H1 (cell line): ENCODE measurements around the gene TRIM49. TPM values are rescaled to one million over a fixed set of nuclear protein-coding genes. Genes with fewer than 3 reads are reported as not detected.
"Not testable (repeated sequence)": the region's sequence is repeated elsewhere in the genome, so short reads cannot be mapped to it uniquely, and the experiment has no call there.

Source experiments
- CTCF ChIA-PET: fragments of 300-600 bp; sonication (Branson Sonifier 250); formaldehyde crosslinking; loops from one replicate; lab custom pipeline; 2021; ENCODE audit not compliant: partially characterized antibody; lab: Charles Lee
- POLR2A ChIA-PET: fragments of 300-600 bp; sonication (Branson Sonifier 250); formaldehyde crosslinking; loops from one replicate; lab custom pipeline; 2021; ENCODE audit warnings: inconsistent platforms; ENCODE audit not compliant: partially characterized antibody; lab: Charles Lee
- DNase-seq, 2 experiments: peaks; one replicate each; pipeline versions ENCODE4 v3.0.0 to v3.0.0-alpha.2; 2010 to 2022; ENCODE audit warnings: low spot score in 2 of 2, low read depth in 1 of 2, mixed read lengths in 1 of 2
- FAIRE-seq: peaks from 2 replicates; lab custom pipeline; 2011; peaks lifted over from hg19 to GRCh38; lab: Jason Lieb, UNC
- H2AFZ ChIP-seq: 2 replicates; pipeline ENCODE4 v1.8.1; 2012; ENCODE audit warnings: low read length, inconsistent platforms
- H2AK5ac ChIP-seq: 2 replicates; pipeline ENCODE4 v1.6.1; 2013; ENCODE audit warnings: low read depth, low read length
- H2BK120ac ChIP-seq: replicated peaks from 2 replicates; pipeline ENCODE3; 2013; ENCODE audit warnings: low read depth, low read length, inconsistent platforms
- H2BK12ac ChIP-seq: 2 replicates; pipeline ENCODE4 v1.6.1; 2013; ENCODE audit warnings: low read depth, low read length
- H2BK15ac ChIP-seq: 2 replicates; pipeline ENCODE4 v1.6.1; 2013; ENCODE audit warnings: low read length
- H2BK20ac ChIP-seq: 2 replicates; pipeline ENCODE4 v1.6.1; 2013; ENCODE audit warnings: low read length
- H2BK5ac ChIP-seq: 2 replicates; pipeline ENCODE4 v1.6.1; 2013; ENCODE audit warnings: low read depth, low read length
- H3K14ac ChIP-seq: 2 replicates; pipeline ENCODE4 v1.6.1; 2013; ENCODE audit warnings: inconsistent platforms; ENCODE audit not compliant: insufficient read length
- H3K18ac ChIP-seq: 2 replicates; pipeline ENCODE4 v1.6.1; 2013; ENCODE audit warnings: low read length; ENCODE audit errors: extremely low read depth
- H3K23ac ChIP-seq: 2 replicates; pipeline ENCODE4 v1.6.1; 2013; ENCODE audit warnings: inconsistent platforms; ENCODE audit not compliant: insufficient read length
- H3K23me2 ChIP-seq: 2 replicates; pipeline ENCODE4 v1.6.1; 2013; ENCODE audit warnings: low read depth, low read length
- H3K27ac ChIP-seq: 2 replicates; pipeline ENCODE4 v1.6.1; 2011; ENCODE audit warnings: low read depth, low read length, inconsistent platforms
- H3K27me3 ChIP-seq, 4 experiments: replicated peaks in 1 of 4; 1 replicate in 1 of 4; 2 replicates in 3 of 4; pipeline versions ENCODE4 v1.6.1 to v1.8.1; 2011 to 2013; ENCODE audit warnings: low read length in 3 of 4, mild to moderate bottlenecking in 3 of 4, inconsistent platforms in 2 of 4, mixed read lengths in 2 of 4, moderate library complexity in 1 of 4; ENCODE audit not compliant: control insufficient read depth in 3 of 4, insufficient read depth in 3 of 4; ENCODE audit errors: extremely low read depth in 1 of 4
- H3K36me3 ChIP-seq, 4 experiments: 2 replicates each; pipeline versions ENCODE4 v1.6.1 to v1.8.1; 2011 to 2013; ENCODE audit warnings: mild to moderate bottlenecking in 4 of 4, low read length in 3 of 4, moderate library complexity in 2 of 4, control low read depth in 1 of 4, inconsistent platforms in 1 of 4; ENCODE audit not compliant: insufficient read depth in 4 of 4, control insufficient read depth in 2 of 4
- H3K4ac ChIP-seq: replicated peaks from 2 replicates; pipeline ENCODE3; 2013; ENCODE audit warnings: low read length, low read depth, mixed read lengths, inconsistent platforms; ENCODE audit not compliant: insufficient read length
- H3K4me1 ChIP-seq, 4 experiments: replicated peaks in 1 of 4; 1 replicate in 1 of 4; 2 replicates in 3 of 4; pipeline versions ENCODE4 v1.6.1 to v1.8.1; 2011 to 2013; ENCODE audit warnings: low read length in 3 of 4, inconsistent platforms in 2 of 4, mixed read lengths in 1 of 4; ENCODE audit not compliant: insufficient read depth in 4 of 4, control insufficient read depth in 3 of 4
- H3K4me2 ChIP-seq, 2 experiments: 2 replicates each; pipeline versions ENCODE4 v1.6.1 to v1.8.1; 2011 to 2013; ENCODE audit warnings: low read depth in 2 of 2, low read length in 2 of 2, control low read depth in 1 of 2, inconsistent platforms in 1 of 2, mild to moderate bottlenecking in 1 of 2; ENCODE audit not compliant: insufficient read depth in 1 of 2
- H3K4me3 ChIP-seq, 4 experiments: fragments of 200-600, 300-600 bp in 1 of 4; sonication (generic), shearing (Covaris generic), sonication (Bioruptor Twin) in 1 of 4; 2 replicates each; pipeline versions ENCODE4 v1.5.1 to v1.8.1; 2011 to 2016; ENCODE audit warnings: low read length in 4 of 4, low read depth in 3 of 4, control low read depth in 2 of 4, inconsistent platforms in 2 of 4, mild to moderate bottlenecking in 2 of 4, mixed read lengths in 1 of 4, moderate library complexity in 1 of 4; ENCODE audit not compliant: insufficient read depth in 2 of 4; ENCODE audit errors: extremely low read depth in 1 of 4
- H3K56ac ChIP-seq: replicated peaks from 2 replicates; pipeline ENCODE3; 2013; ENCODE audit warnings: low read depth, mild to moderate bottlenecking, mixed read lengths, low read length, inconsistent platforms; ENCODE audit not compliant: insufficient read length
- H3K79me1 ChIP-seq: 2 replicates; pipeline ENCODE4 v1.6.1; 2013; ENCODE audit warnings: low read depth, low read length, control low read depth
- H3K79me2 ChIP-seq, 2 experiments: 2 replicates each; pipeline versions ENCODE4 v1.6.1 to v1.8.1; 2012 to 2013; ENCODE audit warnings: low read length in 2 of 2, mild to moderate bottlenecking in 2 of 2, inconsistent platforms in 1 of 2; ENCODE audit not compliant: insufficient read depth in 2 of 2, control insufficient read depth in 1 of 2
- H3K9ac ChIP-seq, 4 experiments: replicated peaks in 1 of 4; 1 replicate in 1 of 4; 2 replicates in 3 of 4; pipeline versions ENCODE4 v1.6.1 to v1.8.1; 2011 to 2013; ENCODE audit warnings: low read depth in 3 of 4, low read length in 3 of 4, control low read depth in 2 of 4, mild to moderate bottlenecking in 2 of 4, moderate library complexity in 2 of 4, inconsistent platforms in 1 of 4; ENCODE audit errors: extremely low read depth in 1 of 4
- H3K9me3 ChIP-seq, 2 experiments: 2 replicates each; pipeline versions ENCODE4 v1.6.1 to v1.8.1; 2012 to 2013; ENCODE audit warnings: mild to moderate bottlenecking in 2 of 2, moderate library complexity in 2 of 2, control low read depth in 1 of 2, inconsistent platforms in 1 of 2, low read depth in 1 of 2, low read length in 1 of 2, mixed read lengths in 1 of 2; ENCODE audit not compliant: insufficient read depth in 2 of 2
- H4K20me1 ChIP-seq, 2 experiments: replicated peaks in 1 of 2; 2 replicates each; pipeline versions ENCODE3 to v1.8.1; 2011 to 2013; ENCODE audit warnings: inconsistent platforms in 2 of 2, low read length in 2 of 2, mild to moderate bottlenecking in 1 of 2; ENCODE audit not compliant: insufficient read depth in 2 of 2, control insufficient read depth in 1 of 2
- H4K5ac ChIP-seq: 2 replicates; pipeline ENCODE4 v1.6.1; 2013; ENCODE audit warnings: low read length, low read depth, mixed read lengths, inconsistent platforms; ENCODE audit not compliant: insufficient read length
- H4K8ac ChIP-seq: 2 replicates; pipeline ENCODE4 v1.8.0; 2013; ENCODE audit warnings: mild to moderate bottlenecking, moderate library complexity, low read length, inconsistent platforms; ENCODE audit not compliant: insufficient read depth; ENCODE audit errors: extremely low read depth
- H4K91ac ChIP-seq: replicated peaks from 2 replicates; pipeline ENCODE3; 2013; ENCODE audit warnings: low read length, mixed read lengths, inconsistent platforms; ENCODE audit not compliant: insufficient read length
- WGBS, 2 experiments: shearing (Covaris generic) in 1 of 2; methylation state at CpG; one replicate each; pipeline versions ENCODE4 v1.1.6 to v1.1.7; 2013 to 2015; ENCODE audit warnings: low lambda C conversion rate in 2 of 2, mixed read lengths in 2 of 2, inconsistent platforms in 1 of 2, low coverage in 1 of 2, missing lambda C conversion rate in 1 of 2; ENCODE audit not compliant: insufficient replicate concordance in 2 of 2, insufficient coverage in 1 of 2, insufficient read length in 1 of 2; ENCODE audit errors: extremely low coverage in 1 of 2, missing lambda C conversion rate in 1 of 2; 5-methylcytosine and 5-hydroxymethylcytosine counted together
- polyA plus RNA-seq, 7 experiments: library from polyadenylated mRNA; depleted of rRNA in 3 of 7; stranded (reverse) in 5 of 7; unstranded in 2 of 7; fragments of >200 nt in 5 of 7; fragments of 200-250 nt in 2 of 7; gene quantifications; 1 replicate in 5 of 7; 2 replicates in 1 of 7; 4 replicates in 1 of 7; pipeline versions ENCODE4 v1.2.1 to v1.2.3, GENCODE V29; 2011 to 2013; ENCODE audit warnings: missing spikeins in 2 of 7, mixed read lengths in 2 of 7
- total RNA-seq: library from RNA; stranded (reverse); fragmentation: NEBNext Ultra II Directional; extraction: Animal tissue kit (Norgen Biotek cat#: 25700); gene quantifications from 2 replicates; pipeline ENCODE4 v1.2.1, GENCODE V29; 2021

TRIM49 gene
- total and polyA plus RNA-seq, 2 of the 8 experiments (the other 6 are each of a cell fraction or from before 2014, with no cell fraction given), result not detected

DNA sequence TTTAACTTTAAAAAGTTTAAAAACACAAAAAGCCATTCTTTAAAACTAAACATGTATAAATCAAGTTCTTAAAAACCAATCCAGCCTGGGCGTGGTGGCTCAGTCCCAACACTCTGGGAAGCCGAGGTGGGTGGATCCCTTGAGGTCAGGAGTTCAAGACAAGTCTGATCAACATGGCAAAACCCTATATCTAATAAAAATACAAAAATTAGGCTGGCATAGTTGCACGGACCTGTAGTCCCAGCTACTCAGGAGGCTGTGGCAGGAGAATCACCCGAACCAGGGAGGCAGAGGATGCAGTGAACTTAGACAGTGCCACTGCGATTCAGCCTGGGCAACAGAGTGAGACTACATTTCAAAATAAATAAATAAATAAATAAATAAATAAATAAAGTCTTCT is 5.2 kb upstream of the TRIM49 start:
- H3K56ac ChIP-seq, H3K4ac ChIP-seq, H3K14ac ChIP-seq, H3K18ac ChIP-seq, H2BK15ac ChIP-seq, H4K5ac ChIP-seq, POLR2A ChIA-PET, H3K23me2 ChIP-seq, H4K91ac ChIP-seq, H3K79me2 ChIP-seq, DNase-seq, H3K23ac ChIP-seq, H3K27me3 ChIP-seq, H3K4me2 ChIP-seq, H3K79me1 ChIP-seq, H2BK12ac ChIP-seq, FAIRE-seq, H4K20me1 ChIP-seq, H2BK20ac ChIP-seq, H3K9me3 ChIP-seq, H3K9ac ChIP-seq, H2BK120ac ChIP-seq, H2BK5ac ChIP-seq, H3K27ac ChIP-seq, H3K4me1 ChIP-seq, H4K8ac ChIP-seq, H2AK5ac ChIP-seq, H2AFZ ChIP-seq, H3K36me3 ChIP-seq, CTCF ChIA-PET, H3K4me3 ChIP-seq: not testable (repeated sequence)
- 95% methylated on average over 5 of the region's 5 CpGs; no CpG with 5 or more reads in 1 of the 2 experiments for WGBS, 2 experiments

DNA sequence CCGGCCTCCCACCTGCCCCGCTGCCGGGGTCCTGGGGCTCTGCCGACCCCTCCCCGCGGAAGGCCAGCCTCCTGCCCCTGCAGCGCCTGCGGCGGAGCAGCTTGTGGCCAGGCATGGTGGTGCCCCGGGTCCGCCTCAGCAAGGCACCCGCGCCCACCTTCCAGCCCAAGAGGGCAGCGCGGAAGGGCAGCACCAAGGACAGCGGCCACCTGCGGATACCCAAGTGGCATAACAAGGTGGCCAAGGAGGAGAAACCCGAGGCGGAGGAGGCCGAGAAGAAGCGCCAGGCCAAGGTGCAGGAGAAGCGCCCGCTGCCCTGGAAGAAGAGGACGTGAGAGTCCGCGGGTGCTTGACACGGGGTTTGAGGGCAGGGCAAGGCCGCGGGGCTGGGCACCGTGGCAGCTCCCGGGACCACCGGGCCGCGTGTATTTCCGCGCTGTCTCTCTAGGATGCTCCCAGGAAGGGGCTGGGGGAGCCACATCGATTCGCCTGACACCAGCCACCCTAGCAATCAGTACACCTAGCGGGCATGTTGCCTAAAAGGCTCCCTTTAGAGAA is 20.8 kb downstream of the TRIM49 start:
- H3K4me1 ChIP-seq, H2AK5ac ChIP-seq, FAIRE-seq, H3K79me2 ChIP-seq, H2AFZ ChIP-seq, H3K56ac ChIP-seq, H3K23ac ChIP-seq, H4K20me1 ChIP-seq, H4K5ac ChIP-seq, H4K91ac ChIP-seq, H3K79me1 ChIP-seq, H2BK5ac ChIP-seq, H2BK12ac ChIP-seq, H3K23me2 ChIP-seq, H3K9me3 ChIP-seq, H3K27ac ChIP-seq, H3K9ac ChIP-seq, H2BK20ac ChIP-seq, POLR2A ChIA-PET, H2BK15ac ChIP-seq, H2BK120ac ChIP-seq, H3K27me3 ChIP-seq, H4K8ac ChIP-seq, H3K4me3 ChIP-seq, H3K36me3 ChIP-seq, H3K4me2 ChIP-seq, H3K18ac ChIP-seq, CTCF ChIA-PET, H3K4ac ChIP-seq, H3K14ac ChIP-seq: not testable (repeated sequence)
- WGBS, 2 experiments, result no CpG with 5 or more reads among the region's 39 CpGs
- peak in 1 of 2 experiments; percentile 59 for DNase-seq
